HUES64 (cell line): Measurements from ENCODE around the gene CERS1.

Source experiments
- H3K27ac ChIP-seq: 2 replicates; pipeline ENCODE4 v1.7.0; 2013; ENCODE audit warnings: low read depth, low read length, inconsistent platforms
- H3K27me3 ChIP-seq: 2 replicates; pipeline ENCODE4 v1.6.1; 2013; ENCODE audit warnings: mild to moderate bottlenecking, low read length; ENCODE audit not compliant: insufficient read depth
- H3K36me3 ChIP-seq: 2 replicates; pipeline ENCODE4 v1.6.1; 2013; ENCODE audit warnings: mild to moderate bottlenecking, low read length; ENCODE audit not compliant: insufficient read depth
- H3K4me1 ChIP-seq: 2 replicates; pipeline ENCODE4 v1.6.1; 2013; ENCODE audit warnings: mild to moderate bottlenecking, low read length, moderate library complexity; ENCODE audit not compliant: insufficient read depth
- H3K4me3 ChIP-seq: 2 replicates; pipeline ENCODE4 v1.5.1; 2013; ENCODE audit warnings: mild to moderate bottlenecking, low read length, moderate library complexity
- H3K9ac ChIP-seq: 2 replicates; pipeline ENCODE4 v1.6.1; 2013; ENCODE audit warnings: mild to moderate bottlenecking, low read depth, low read length
- H3K9me3 ChIP-seq: 2 replicates; pipeline ENCODE4 v1.6.1; 2013; ENCODE audit warnings: low read depth, low read length; ENCODE audit not compliant: insufficient read depth
- WGBS: fragments of 150-250, 120-280 bp; methylation state at CpG from one replicate; pipeline ENCODE4 v1.1.7; 2013; ENCODE audit warnings: missing lambda C conversion rate; 5-methylcytosine and 5-hydroxymethylcytosine counted together

The CERS1 gene

DNA sequence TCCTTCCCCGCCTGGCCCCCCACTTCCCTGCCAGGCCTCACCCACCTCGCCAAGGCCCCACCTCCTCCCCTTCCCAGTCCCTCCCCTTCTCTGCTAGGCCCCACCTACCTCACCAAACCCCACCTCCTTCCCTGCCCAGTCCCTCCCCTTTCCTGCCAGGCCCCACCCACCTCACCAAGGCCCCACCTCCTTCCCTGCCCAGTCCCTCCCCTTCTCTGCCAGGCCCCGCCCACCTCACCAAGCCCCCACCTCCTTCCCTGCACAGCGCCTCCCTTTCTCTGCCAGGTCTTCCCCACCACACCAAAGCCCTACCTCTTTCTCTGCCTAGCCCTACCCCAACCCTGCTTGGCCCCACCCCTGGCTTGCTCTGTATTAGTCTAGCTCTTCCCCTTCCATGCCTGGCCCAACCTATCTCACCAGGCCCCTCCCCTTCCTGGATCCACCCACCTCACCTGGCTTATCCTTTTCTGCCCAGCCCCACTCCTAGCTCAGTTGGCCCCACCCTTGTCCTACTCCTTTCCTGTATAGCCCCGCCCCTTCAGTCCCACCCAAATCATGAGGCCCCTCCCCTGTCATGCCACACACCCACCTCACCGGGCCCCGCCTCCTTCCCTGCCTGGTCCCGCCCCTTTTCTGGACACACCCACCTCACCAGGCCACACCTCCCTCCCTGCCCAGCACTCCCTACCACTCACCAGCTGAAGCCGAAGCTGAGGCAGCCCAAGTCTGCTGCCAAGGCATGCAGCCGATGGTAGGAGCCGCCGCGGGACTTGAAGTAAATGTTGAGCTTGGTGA, 16.2 kb downstream of the CERS1 start:
- no peak overlapping the region for H3K4me3 ChIP-seq
- H3K36me3 ChIP-seq: peaks cover 46% of the 10 kb centered on the region
- no peaks in the 10 kb centered on the region for H3K27me3 ChIP-seq
- H3K9me3 ChIP-seq: 0 out of 2 replicates have a peak, but pooled peaks cover 4% of the 10 kb centered on the region
- WGBS: 76% methylated on average over 13 of the region's 13 CpGs
- H3K27ac ChIP-seq: no peak overlapping the region
- H3K9ac ChIP-seq: no peak overlapping the region
- H3K4me1 ChIP-seq: no peaks in the 10 kb centered on the region

DNA sequence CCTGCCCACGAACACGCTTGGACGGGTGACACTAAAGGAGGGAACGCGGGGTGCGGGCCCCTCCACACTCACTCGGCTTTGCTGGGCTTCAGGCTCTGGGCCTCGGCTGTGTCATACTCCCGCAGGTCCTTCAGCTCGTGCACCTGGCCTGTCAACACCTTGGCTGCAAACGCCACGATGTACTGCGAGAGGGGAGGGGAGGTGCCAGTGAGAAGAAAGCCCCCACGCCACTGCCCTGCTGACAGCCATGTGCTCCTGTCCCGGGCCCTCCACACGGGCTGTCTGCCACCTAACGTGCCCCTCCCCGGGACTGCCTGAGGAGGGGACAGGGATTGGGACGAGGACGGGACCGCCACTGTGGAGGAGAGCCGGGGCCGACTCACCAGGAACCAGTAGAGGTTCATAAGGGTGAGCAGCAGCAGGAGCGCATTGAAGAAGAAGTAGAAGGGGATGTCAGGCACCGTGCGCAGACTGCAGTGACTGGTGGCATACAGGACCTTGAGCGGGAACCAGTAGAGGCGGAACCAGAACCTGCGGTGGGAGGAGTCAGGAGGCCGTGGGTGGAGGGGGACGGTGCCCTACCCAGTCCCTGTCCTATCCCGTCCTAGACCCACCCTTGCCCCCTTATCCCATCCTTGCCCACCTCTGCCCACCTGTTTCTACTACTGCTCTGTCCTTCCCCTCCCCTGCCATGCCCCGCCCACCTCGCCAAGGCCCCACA, 16.9 kb downstream of the CERS1 start:
- H3K9me3 ChIP-seq: 0 out of 2 replicates have a peak, but pooled peaks cover 4% of the 10 kb centered on the region
- peaks cover 46% of the 10 kb centered on the region for H3K36me3 ChIP-seq
- no peak overlapping the region for H3K27ac ChIP-seq
- 91% methylated on average over 34 of the region's 34 CpGs for WGBS
- H3K4me3 ChIP-seq: no peak overlapping the region
- no peaks in the 10 kb centered on the region for H3K27me3 ChIP-seq
- H3K4me1 ChIP-seq: no peaks in the 10 kb centered on the region
- H3K9ac ChIP-seq: no peak overlapping the region

DNA sequence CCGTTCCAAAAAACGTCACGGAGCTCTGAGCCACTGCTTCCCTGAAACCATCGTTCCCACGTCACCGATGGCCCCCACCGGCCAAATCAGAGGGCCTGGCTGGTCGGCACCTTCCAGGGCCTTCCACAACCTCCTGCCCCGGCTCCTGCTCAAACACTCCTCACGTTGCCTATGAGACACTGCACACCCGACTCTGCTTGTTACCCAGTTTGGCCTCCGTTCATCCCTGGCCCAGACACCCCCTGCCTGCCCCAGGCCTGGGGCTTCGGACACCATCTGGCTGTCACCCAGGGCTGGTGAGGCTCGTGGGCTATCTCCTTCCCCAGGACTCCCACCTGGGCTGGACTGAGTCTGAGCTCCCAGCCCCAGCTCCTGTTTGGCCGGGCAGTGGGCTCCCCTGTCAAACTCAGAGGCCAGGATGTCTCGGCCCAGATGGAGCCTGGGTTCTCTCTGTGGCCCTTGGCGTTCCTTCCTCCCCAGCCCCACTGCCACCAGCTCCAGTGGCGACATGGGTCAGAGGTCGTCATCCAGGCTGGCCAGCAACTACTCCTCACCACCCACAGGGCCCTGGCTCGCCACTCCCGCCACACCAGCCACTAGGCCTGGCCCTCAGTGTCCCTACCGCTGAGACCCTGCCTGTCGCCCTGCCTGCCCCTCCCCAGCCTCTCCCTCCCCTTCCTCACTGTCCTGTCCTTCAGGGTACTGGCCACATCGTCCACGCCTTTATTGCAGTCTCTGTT, 17.7 kb downstream of the CERS1 start:
- Histone ChIP-seq H3K27ac (no peak overlapping the region), H3K9ac (no peak overlapping the region), H3K9me3 (0 out of 2 replicates have a peak, but pooled peaks cover 4% of the 10 kb centered on the region), H3K4me1 (no peaks in the 10 kb centered on the region), H3K4me3 (no peak overlapping the region), H3K36me3 (peaks cover 39% of the 10 kb centered on the region), H3K27me3 (no peaks in the 10 kb centered on the region)
- 94% methylated on average over 25 of the region's 25 CpGs for WGBS

DNA sequence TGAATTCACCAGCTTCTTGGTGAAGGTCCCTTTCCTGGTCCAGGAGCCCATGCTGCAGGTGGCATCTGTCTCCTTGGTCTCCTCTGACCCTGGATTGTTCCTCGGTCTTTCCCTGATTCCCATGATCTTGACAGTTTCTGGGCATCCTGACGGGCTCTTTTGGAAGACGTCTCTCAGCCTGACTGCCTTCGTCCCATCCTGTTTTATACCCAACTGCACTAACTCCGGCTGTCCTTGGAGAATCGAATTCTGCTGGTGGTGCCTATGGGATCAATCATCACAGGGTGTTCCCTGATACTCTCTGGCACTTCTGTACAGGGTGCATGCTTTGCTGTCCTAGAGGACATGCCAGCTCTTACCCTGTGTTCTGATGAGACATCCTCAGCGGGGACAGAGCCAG, 19.1 kb downstream of the CERS1 start:
- no peak overlapping the region for H3K9ac ChIP-seq
- 0 out of 2 replicates have a peak, but pooled peaks cover 4% of the 10 kb centered on the region for H3K9me3 ChIP-seq
- no peaks in the 10 kb centered on the region for H3K4me1 ChIP-seq
- 96% methylated on average over 7 of the region's 7 CpGs for WGBS
- H3K27me3 ChIP-seq: no peaks in the 10 kb centered on the region
- H3K36me3 ChIP-seq: peaks cover 31% of the 10 kb centered on the region
- no peak overlapping the region for H3K4me3 ChIP-seq
- H3K27ac ChIP-seq: no peak overlapping the region

DNA sequence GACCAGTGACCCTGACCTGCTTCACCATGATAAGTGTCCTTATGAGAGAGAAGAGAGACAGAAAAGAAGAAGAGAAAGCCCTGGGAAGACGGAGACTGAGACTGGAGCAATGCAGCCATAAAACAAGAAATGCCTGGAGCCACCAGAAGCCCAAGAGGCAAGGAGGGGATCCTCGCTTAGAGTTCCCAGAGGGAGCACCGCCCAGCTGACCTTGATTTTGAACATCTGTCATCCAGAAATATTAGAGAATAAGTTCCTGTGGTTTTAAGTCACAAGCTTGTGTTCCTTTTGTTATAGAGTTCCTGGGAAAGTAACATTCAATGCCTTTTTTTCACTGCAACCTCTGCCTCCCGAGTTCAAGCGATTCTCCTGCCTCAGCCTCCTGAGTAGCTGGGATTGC, 20.2 kb downstream of the CERS1 start:
- no peak overlapping the region for H3K4me3 ChIP-seq
- no peaks in the 10 kb centered on the region for H3K4me1 ChIP-seq
- H3K9ac ChIP-seq: no peak overlapping the region
- peaks cover 26% of the 10 kb centered on the region for H3K36me3 ChIP-seq
- no peaks in the 10 kb centered on the region for H3K27me3 ChIP-seq
- 0 out of 2 replicates have a peak, but pooled peaks cover 4% of the 10 kb centered on the region for H3K9me3 ChIP-seq
- H3K27ac ChIP-seq: no peak overlapping the region
- WGBS: 94% methylated on average over 5 of the region's 5 CpGs

DNA sequence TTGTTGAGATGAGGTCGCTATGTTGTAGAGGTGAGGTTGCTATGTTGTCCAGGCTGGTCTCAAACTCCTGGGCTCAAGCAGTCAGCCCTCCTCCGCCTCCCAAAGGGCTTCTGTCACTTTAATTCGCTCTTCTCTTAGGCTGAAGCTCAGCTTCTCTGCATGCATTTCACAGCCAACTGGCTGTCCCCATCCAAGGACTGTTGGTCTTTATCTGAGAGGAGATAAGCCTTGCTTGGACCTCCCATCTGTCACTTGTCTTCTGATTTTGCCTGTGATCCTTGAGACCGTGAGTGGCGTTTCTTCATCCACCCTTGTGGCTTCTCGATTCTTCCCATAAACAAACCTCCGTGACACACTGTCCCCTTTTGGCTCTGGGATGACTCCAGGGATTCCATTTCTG, 24.4 kb downstream of the CERS1 start:
- no peak overlapping the region for H3K4me3 ChIP-seq
- H3K4me1 ChIP-seq: 0 out of 2 replicates have a peak, but pooled peaks cover 3% of the 10 kb centered on the region
- no peaks in the 10 kb centered on the region for H3K9me3 ChIP-seq
- WGBS: 93% methylated on average over 7 of the region's 7 CpGs
- no peaks in the 10 kb centered on the region for H3K27me3 ChIP-seq
- peaks cover 20% of the 10 kb centered on the region for H3K36me3 ChIP-seq
- no peak overlapping the region for H3K9ac ChIP-seq
- H3K27ac ChIP-seq: no peak overlapping the region

DNA sequence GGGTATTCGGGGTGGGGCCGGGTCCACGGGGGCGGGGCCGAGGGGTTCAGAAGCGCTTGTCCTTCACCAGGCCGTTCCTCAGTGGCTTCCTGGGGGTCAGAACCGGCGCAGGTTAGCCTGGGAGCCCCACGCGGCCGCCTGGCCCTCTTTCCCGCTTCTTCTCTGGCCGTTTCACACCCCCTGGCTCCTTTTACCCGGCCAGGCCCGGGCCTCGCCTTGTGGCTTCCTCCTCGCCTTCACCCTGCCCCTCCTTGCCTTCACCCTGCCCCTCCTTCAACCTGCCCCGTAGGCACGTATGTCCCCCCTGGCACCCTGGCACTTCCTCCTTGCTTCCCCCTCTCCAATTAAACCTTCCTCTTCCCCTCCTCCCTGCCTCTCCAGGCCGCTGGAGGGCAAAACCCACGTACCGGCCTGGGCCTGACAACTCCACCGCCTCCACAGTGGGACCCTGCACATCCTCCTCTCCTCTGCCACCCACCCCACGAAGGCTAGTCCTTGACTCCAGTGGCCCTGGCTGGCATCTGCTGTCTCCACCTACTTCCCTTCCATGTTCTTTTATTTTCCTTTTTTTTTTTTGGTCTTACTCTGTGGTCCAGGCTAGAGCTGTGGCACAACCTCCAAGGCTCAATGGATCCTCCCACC, 25.3 kb downstream of the CERS1 start:
- Histone ChIP-seq H3K27ac (no peak overlapping the region), H3K9me3 (no peaks in the 10 kb centered on the region), H3K4me3 (no peak overlapping the region), H3K4me1 (0 out of 2 replicates have a peak, but pooled peaks cover 3% of the 10 kb centered on the region), H3K36me3 (peaks cover 22% of the 10 kb centered on the region), H3K9ac (no peak overlapping the region), H3K27me3 (no peaks in the 10 kb centered on the region)
- 88% methylated on average over 25 of the region's 25 CpGs for WGBS

DNA sequence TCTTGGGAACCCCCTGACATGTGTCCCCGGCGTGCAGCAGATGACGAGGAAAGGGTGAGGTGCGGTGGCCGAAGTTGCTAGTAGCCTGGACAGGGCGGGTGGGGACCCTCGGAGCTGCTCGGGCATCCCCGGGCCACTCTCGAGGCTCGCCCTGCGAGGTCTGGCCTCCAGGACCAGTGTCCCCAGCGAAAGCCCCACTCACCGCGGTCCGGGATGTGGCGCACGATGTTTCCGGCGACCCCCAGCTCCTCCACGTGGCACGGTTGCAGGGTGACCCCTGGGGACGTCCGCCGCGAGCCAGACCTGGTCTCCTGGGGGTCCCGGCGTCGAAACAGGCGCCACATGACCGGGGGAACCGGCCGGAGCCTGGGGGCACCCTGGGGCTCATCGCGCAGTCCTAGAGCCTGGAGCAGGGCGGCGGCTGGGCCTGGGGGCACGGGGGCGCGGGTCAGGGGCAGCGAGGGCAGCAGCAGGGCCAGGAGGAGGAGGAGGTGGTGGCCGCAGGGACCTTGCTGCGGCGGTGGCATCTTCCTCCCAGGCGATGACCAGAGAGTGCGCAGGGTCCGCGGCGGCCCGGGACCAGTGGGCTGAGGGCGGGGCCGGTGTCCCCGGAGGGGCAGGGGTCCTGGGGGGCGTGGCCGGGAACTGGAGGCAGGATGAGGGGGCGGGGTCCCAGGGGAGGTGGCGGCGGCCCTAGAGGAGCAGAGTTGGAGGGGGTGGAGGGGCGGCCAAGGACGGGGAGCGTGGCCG, 26.0 kb downstream of the CERS1 start:
- peaks cover 29% of the 10 kb centered on the region for H3K36me3 ChIP-seq
- no peaks in the 10 kb centered on the region for H3K9me3 ChIP-seq
- no peak overlapping the region for H3K9ac ChIP-seq
- H3K27me3 ChIP-seq: no peaks in the 10 kb centered on the region
- H3K4me3 ChIP-seq: no peak overlapping the region
- H3K4me1 ChIP-seq: 0 out of 2 replicates have a peak, but pooled peaks cover 3% of the 10 kb centered on the region
- H3K27ac ChIP-seq: no peak overlapping the region
- WGBS: 90% methylated on average over 62 of the region's 62 CpGs

DNA sequence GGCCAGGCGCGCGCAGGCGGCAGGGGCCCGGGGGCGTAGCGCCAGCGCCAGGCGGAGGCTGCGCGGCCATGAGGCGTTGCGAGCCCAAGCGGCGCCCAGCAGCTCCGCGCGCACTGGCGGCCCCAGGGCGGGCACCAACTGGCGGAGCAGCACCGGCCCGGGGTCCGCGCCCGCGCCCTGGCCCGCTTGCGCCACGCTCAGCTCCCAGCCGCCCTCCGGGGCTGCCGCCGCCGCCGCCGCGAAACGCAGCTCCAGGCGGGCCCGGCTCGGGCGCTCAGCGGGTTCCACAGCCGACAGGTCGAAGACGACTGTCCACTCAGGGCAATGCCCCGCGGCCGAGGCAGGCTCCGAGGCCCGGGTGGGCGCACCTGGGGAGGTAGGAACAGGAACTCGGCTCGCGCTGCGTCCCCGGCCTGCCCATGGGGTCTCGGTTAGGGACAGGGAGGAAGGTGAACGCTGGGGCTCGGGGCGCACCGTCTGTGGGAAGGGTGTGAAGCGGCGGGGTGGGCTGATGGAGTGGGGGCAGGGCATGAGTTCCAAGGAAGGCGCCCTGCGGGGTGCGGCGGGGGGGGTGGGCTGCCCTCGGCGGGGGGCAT, 26.8 kb downstream of the CERS1 start:
- Histone ChIP-seq H3K27ac (no peak overlapping the region), H3K9me3 (no peaks in the 10 kb centered on the region), H3K9ac (no peak overlapping the region), H3K36me3 (peaks cover 35% of the 10 kb centered on the region), H3K27me3 (no peaks in the 10 kb centered on the region), H3K4me3 (no peak overlapping the region), H3K4me1 (0 out of 2 replicates have a peak, but pooled peaks cover 3% of the 10 kb centered on the region)
- 96% methylated on average over 71 of the region's 71 CpGs for WGBS
